Measurements from ENCODE around the gene NFRKB. TPM values are rescaled to one million over a fixed set of nuclear protein-coding genes. Genes with fewer than 3 reads are reported as not detected.

The NFRKB gene
- polyA plus RNA-seq, 1 donor (not counting 4 experiments of a cell fraction or from before 2014, with no cell fraction given): 14.4 TPM

DNA sequence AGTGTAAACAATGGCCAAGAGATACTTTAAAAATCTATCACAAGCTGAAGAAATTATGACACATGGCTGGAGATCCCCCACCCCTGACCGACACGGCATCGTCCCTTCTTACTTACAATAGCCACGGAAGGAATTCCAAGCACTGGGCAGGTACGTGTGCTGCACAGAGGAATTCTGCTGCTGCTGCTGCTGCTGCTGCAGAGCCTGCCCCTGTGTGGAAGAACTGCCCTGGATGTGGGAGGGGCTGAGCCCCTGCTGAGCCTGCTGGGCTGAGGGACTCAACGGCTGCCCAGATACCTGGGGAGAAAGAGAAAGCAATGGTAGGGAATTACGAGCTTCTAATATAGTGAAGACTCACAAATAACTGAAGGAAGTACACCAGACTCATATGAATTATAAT, 15.0 kb upstream of the NFRKB start:
- Histone ChIP-seq H3K9me1 (ENCODE audit: control insufficient read depth, extremely low read depth, insufficient read depth, low read length) (no peaks in the 10 kb centered on the region), H3K9ac (ENCODE audit: control insufficient read depth, extremely low read depth, insufficient read depth, low read length) (no peak overlapping the region), H3K27ac (ENCODE audit: control insufficient read depth, insufficient read depth, low read length) (no peak overlapping the region), H4K20me1 (ENCODE audit: control insufficient read depth, extremely low read depth, insufficient read depth, low read length) (no peaks in the 10 kb centered on the region), H3K79me2 (ENCODE audit: control insufficient read depth, insufficient read depth, low read length) (no peaks in the 10 kb centered on the region), H3K36me3 (ENCODE audit: control insufficient read depth in 2 of 2, extremely low read depth in 1 of 2, insufficient read depth in 2 of 2, low read length in 2 of 2) (peaks cover 9 to 12% of the 10 kb centered on the region in 2 experiments), H3K9me3 (ENCODE audit: control insufficient read depth, low read depth, low read length) (no peaks in the 10 kb centered on the region), H3K4me2 (ENCODE audit: control insufficient read depth, extremely low read depth, insufficient read depth, low read depth, low read length) (no peak overlapping the region), H3K4me3 (ENCODE audit: control insufficient read depth in 2 of 3, extremely low read depth in 1 of 3, insufficient read depth in 2 of 3, low read depth in 1 of 3, low read length in 3 of 3) (no peak overlapping the region), H3K4me1 (ENCODE audit: control insufficient read depth, extremely low read depth, insufficient read depth, low read length) (no peaks in the 10 kb centered on the region), H3K27me3 (ENCODE audit: control insufficient read depth, extremely low read depth, insufficient read depth, low read length) (no peaks in the 10 kb centered on the region), H2AFZ (ENCODE audit: control insufficient read depth, low read length) (no peak overlapping the region)
- DNase-seq (ENCODE audit: low read depth, low spot score) (no peak), FAIRE-seq (no peak)
- TF ChIP-seq, protein P1, sequence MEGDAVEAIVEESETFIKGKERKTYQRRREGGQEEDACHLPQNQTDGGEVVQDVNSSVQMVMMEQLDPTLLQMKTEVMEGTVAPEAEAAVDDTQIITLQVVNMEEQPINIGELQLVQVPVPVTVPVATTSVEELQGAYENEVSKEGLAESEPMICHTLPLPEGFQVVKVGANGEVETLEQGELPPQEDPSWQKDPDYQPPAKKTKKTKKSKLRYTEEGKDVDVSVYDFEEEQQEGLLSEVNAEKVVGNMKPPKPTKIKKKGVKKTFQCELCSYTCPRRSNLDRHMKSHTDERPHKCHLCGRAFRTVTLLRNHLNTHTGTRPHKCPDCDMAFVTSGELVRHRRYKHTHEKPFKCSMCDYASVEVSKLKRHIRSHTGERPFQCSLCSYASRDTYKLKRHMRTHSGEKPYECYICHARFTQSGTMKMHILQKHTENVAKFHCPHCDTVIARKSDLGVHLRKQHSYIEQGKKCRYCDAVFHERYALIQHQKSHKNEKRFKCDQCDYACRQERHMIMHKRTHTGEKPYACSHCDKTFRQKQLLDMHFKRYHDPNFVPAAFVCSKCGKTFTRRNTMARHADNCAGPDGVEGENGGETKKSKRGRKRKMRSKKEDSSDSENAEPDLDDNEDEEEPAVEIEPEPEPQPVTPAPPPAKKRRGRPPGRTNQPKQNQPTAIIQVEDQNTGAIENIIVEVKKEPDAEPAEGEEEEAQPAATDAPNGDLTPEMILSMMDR (optimal IDR thresholded peaks at IDR 0.05 in 1 of 3, IDR thresholded peaks at IDR 0.05 in 1 of 3, conservative IDR thresholded peaks at IDR 0.05 in 1 of 3; ENCODE audit: extremely low read depth in 1 of 3, insufficient read depth in 2 of 3, low read length in 3 of 3): no peak
- TF ChIP-seq EZH2 (IDR thresholded peaks at IDR 0.05; ENCODE audit: low read length): no peak
- dilution Hi-C loops (cut with MboI; ENCODE audit: extremely low pct_ligation_motif_present, low sequenced_read_pairs): no loop called here

DNA sequence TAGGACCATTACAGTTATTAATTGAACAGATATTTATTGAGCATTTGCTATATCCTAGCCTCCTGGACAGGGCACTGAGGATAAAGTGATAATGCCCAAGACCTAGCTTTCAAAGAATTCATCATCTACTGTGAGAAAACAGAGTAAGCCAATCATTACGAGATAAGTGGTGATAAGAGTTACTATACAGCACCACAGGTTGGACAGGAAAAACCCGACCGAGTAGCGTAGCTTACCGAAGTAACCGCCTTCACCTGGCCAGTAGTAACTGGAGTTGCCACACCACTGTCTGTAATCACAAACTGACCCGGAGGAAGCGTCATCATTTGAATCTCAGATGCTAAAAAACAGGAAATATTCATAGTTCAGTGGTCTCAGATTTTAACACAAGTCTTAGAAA, 10.0 kb upstream of the NFRKB start:
- Histone ChIP-seq H3K4me1 (ENCODE audit: control insufficient read depth, extremely low read depth, insufficient read depth, low read length) (no peaks in the 10 kb centered on the region), H3K9me3 (ENCODE audit: control insufficient read depth, low read depth, low read length) (no peaks in the 10 kb centered on the region), H3K4me3 (ENCODE audit: control insufficient read depth in 2 of 3, extremely low read depth in 1 of 3, insufficient read depth in 2 of 3, low read depth in 1 of 3, low read length in 3 of 3) (no peak overlapping the region), H3K79me2 (ENCODE audit: control insufficient read depth, insufficient read depth, low read length) (no peaks in the 10 kb centered on the region), H4K20me1 (ENCODE audit: control insufficient read depth, extremely low read depth, insufficient read depth, low read length) (no peaks in the 10 kb centered on the region), H3K9me1 (ENCODE audit: control insufficient read depth, extremely low read depth, insufficient read depth, low read length) (no peaks in the 10 kb centered on the region), H2AFZ (ENCODE audit: control insufficient read depth, low read length) (no peak overlapping the region), H3K36me3 (ENCODE audit: control insufficient read depth in 2 of 2, extremely low read depth in 1 of 2, insufficient read depth in 2 of 2, low read length in 2 of 2) (peaks cover 3 to 6% of the 10 kb centered on the region in 2 experiments), H3K27me3 (ENCODE audit: control insufficient read depth, extremely low read depth, insufficient read depth, low read length) (no peaks in the 10 kb centered on the region), H3K9ac (ENCODE audit: control insufficient read depth, extremely low read depth, insufficient read depth, low read length) (no peak overlapping the region), H3K4me2 (ENCODE audit: control insufficient read depth, extremely low read depth, insufficient read depth, low read depth, low read length) (no peak overlapping the region), H3K27ac (ENCODE audit: control insufficient read depth, insufficient read depth, low read length) (no peak overlapping the region)
- TF ChIP-seq, protein P1 (optimal IDR thresholded peaks at IDR 0.05 in 1 of 3, IDR thresholded peaks at IDR 0.05 in 1 of 3, conservative IDR thresholded peaks at IDR 0.05 in 1 of 3; ENCODE audit: extremely low read depth in 1 of 3, insufficient read depth in 2 of 3, low read length in 3 of 3): no peak
- TF ChIP-seq EZH2 (IDR thresholded peaks at IDR 0.05; ENCODE audit: low read length): no peak
- DNase-seq (ENCODE audit: low read depth, low spot score): no peak
- FAIRE-seq: no peak
- dilution Hi-C loops (cut with MboI; ENCODE audit: extremely low pct_ligation_motif_present, low sequenced_read_pairs): no loop called here
